NT2/D1 (cell line): Measurements from ENCODE around the gene MAST4.

Experiments used
- DNase-seq: peaks from one replicate; pipeline ENCODE4 v3.0.0-alpha.2; 2011; ENCODE audit warnings: low read depth, low spot score
- H3K27me3 ChIP-seq: 2 replicates; pipeline ENCODE4 v1.6.0; 2011; ENCODE audit warnings: mild to moderate bottlenecking; ENCODE audit not compliant: insufficient read length, insufficient read depth
- H3K36me3 ChIP-seq: 2 replicates; pipeline ENCODE4 v1.6.1; 2011; ENCODE audit warnings: mild to moderate bottlenecking, low read length, mixed read lengths; ENCODE audit not compliant: insufficient read depth, insufficient read length
- H3K4me1 ChIP-seq: 2 replicates; pipeline ENCODE4 v1.5.1; 2011; ENCODE audit not compliant: insufficient read depth, insufficient read length
- H3K4me3 ChIP-seq: 2 replicates; pipeline ENCODE4 v1.5.1; 2011; ENCODE audit warnings: low read depth; ENCODE audit not compliant: insufficient read length
- H3K9ac ChIP-seq: 2 replicates; pipeline ENCODE4 v1.6.0; 2011; ENCODE audit warnings: low read depth; ENCODE audit not compliant: insufficient read length
- H3K9me3 ChIP-seq: 2 replicates; pipeline ENCODE4 v1.5.1; 2011; ENCODE audit warnings: mild to moderate bottlenecking, low read length; ENCODE audit not compliant: insufficient read depth
- SUZ12 ChIP-seq: IDR thresholded peaks from 2 replicates; pipeline ENCODE4 v1.6.1; 2011; ENCODE audit not compliant: insufficient read length, insufficient read depth; ENCODE audit errors: extremely low read depth
- YY1 ChIP-seq: IDR thresholded peaks from 2 replicates; pipeline ENCODE4 v1.6.1; 2011; ENCODE audit not compliant: insufficient read length, insufficient read depth
- ZNF274 ChIP-seq: IDR thresholded peaks from 2 replicates; pipeline ENCODE4 v1.6.1; 2011; ENCODE audit warnings: mild to moderate bottlenecking, low read depth, low read length

The MAST4 gene

DNA sequence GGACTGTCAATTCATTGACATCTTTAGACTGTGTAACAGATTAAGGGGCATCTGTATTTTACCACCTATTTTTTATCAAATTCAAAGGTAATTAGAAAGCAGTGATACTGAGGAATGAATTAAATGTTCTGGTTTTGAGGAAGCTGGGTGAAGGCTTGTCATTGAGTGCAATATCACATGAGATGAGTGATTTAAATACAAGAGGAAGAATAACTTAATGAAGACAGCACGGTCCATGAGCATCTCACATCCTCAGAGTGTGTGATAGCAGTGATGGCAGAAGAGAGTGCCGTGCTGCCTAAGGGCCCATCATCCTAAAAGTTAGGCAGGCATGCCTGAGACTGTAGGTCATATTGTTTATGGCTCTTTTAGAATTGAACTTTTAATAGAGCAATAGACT, 263.3 kb downstream of the MAST4 start:
- Histone ChIP-seq H3K4me1 (peaks cover 3% of the 10 kb centered on the region), H3K27me3 (no peaks in the 10 kb centered on the region), H3K9me3 (no peaks in the 10 kb centered on the region), H3K36me3 (no peaks in the 10 kb centered on the region), H3K9ac (no peak overlapping the region), H3K4me3 (no peak overlapping the region)
- no peak for DNase-seq
- TF ChIP-seq ZNF274: no peak
- no peak for TF ChIP-seq YY1
- no peak for TF ChIP-seq SUZ12

DNA sequence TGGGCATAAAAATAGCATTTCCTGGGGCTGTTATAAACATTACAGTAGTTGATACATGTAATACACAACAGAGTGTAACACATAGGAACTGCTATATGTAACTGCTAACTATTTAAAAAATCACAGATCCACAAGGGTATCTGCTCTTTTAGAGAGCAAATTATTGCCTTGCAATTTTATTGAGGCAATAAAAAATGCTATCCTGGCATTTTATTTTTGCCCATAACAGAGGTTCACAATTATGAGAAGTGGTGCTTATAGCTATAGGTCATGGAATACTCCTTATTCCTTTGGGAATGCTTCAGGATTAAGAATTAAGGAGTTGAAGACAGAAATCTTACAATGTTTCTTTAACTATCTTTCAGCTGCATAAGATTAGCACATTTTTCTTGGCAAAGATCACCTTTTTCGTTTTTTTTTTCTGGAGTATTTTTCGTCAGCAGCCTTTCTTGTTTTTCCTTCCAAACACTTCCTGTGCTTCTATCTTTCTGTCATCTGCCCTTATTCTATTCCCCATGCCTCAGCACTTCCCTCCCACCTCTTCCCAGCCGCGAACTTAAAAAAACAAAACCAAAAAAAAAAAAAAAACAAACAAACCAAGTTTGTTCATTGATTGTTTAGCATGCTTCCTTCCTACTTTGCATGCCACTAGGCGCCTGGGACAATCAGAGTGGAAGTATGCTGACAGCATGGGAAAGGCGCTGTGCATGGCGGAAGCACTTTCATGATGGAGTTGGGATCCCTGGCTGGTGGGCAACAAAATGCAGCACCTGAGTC, 264.2 kb downstream of the MAST4 start:
- Histone ChIP-seq H3K4me3 (no peak overlapping the region), H3K27me3 (no peaks in the 10 kb centered on the region), H3K9ac (no peak overlapping the region), H3K4me1 (peaks cover 3% of the 10 kb centered on the region), H3K36me3 (no peaks in the 10 kb centered on the region), H3K9me3 (no peaks in the 10 kb centered on the region)
- no peak for DNase-seq
- TF ChIP-seq YY1 (no peak), SUZ12 (no peak), ZNF274 (no peak)

DNA sequence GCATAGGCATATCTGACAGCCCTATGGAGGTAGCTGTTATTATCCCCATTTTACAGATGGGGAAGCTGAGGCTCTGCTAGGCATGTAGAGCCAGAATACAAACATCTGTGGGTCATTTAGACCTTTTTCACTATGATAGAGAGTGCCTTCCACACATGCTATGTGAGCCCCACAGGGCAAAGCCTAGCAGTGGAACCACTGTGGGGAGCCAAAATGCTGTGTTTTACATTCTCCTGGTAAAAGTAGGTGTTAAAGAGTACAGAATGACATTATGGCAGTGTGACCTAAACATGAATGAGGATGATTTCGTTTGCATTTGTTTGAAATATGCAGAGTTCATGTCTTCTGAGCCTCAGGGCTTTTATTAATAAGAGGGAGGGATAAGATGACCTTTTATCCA, 265.2 kb downstream of the MAST4 start:
- Histone ChIP-seq H3K9me3 (no peaks in the 10 kb centered on the region), H3K4me3 (no peak overlapping the region), H3K9ac (no peak overlapping the region), H3K36me3 (no peaks in the 10 kb centered on the region), H3K27me3 (no peaks in the 10 kb centered on the region), H3K4me1 (peaks cover 3% of the 10 kb centered on the region)
- TF ChIP-seq ZNF274 (no peak), SUZ12 (no peak), YY1 (no peak)
- DNase-seq: no peak

DNA sequence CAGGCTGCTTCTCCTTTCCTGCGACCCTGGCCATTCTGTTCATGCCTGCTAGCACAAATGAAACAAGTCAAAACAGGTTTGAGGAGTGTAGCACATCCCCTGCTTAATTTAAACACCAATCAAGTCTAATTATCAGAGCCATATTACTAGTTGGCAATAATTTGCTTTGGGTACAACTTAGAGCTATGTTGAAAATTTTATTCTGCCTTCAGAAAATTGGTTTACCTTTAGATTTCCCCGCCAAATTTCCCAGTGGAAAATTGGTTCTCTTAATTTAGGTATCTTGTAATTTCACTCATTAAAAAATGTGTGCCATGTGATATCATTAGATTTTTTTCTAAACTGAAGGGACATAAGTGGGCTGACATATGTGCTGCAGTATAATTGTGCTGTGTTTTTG, 265.8 kb downstream of the MAST4 start:
- no peak for DNase-seq
- no peaks in the 10 kb centered on the region for H3K27me3 ChIP-seq
- H3K36me3 ChIP-seq: no peaks in the 10 kb centered on the region
- peaks cover 3% of the 10 kb centered on the region for H3K4me1 ChIP-seq
- H3K9ac ChIP-seq: no peak overlapping the region
- no peak overlapping the region for H3K4me3 ChIP-seq
- TF ChIP-seq SUZ12 (no peak), YY1 (no peak), ZNF274 (no peak)
- no peaks in the 10 kb centered on the region for H3K9me3 ChIP-seq

DNA sequence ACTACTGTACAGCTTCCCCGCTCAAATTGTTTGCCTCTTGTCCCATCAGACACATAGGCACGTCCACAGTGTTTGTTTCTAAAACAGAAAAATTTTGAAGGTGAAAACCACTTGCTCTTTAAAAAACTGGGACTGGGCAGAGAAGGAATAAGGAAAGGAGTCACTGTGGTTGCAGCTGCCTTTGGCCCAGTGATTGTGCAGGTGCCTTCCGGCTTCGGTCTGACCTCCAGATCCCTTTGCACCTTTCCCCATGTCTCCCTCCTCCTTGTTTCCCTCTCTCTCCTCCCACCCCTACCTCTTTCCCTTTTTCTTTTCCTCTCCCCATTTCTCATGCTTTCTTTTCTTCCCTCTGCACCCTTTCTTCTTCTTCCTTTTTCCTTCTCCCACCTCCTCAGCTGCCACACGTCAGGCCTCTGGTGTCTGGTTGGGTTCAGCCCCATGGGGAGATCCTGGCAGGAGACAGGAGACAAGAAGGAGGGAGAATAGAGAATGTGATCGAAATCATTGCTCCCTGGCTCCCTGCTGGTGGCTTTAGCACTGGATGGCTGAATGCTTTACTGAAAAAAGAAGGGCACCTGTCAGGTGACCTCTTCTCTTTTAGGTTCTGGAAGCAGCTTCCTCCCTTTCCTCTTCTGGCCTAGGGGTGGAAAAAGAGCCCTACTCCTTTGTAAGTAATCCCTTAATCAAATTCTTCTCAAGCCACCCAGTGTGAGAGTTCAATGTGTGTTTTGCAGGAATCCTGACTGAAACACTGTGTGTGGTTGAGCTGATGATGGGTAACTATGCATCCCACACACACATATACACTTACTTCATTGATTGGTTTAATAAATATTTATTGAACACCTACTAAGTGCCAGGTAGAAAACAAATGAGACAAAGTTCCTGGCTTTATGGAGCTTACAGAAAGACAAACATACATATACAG, 267.3 kb downstream of the MAST4 start:
- no peak overlapping the region for H3K4me3 ChIP-seq
- H3K36me3 ChIP-seq: no peaks in the 10 kb centered on the region
- H3K4me1 ChIP-seq: peaks cover 3% of the 10 kb centered on the region
- H3K9me3 ChIP-seq: no peaks in the 10 kb centered on the region
- TF ChIP-seq SUZ12 (no peak), YY1 (no peak), ZNF274 (no peak)
- DNase-seq: no peak
- H3K9ac ChIP-seq: no peak overlapping the region
- H3K27me3 ChIP-seq: no peaks in the 10 kb centered on the region

DNA sequence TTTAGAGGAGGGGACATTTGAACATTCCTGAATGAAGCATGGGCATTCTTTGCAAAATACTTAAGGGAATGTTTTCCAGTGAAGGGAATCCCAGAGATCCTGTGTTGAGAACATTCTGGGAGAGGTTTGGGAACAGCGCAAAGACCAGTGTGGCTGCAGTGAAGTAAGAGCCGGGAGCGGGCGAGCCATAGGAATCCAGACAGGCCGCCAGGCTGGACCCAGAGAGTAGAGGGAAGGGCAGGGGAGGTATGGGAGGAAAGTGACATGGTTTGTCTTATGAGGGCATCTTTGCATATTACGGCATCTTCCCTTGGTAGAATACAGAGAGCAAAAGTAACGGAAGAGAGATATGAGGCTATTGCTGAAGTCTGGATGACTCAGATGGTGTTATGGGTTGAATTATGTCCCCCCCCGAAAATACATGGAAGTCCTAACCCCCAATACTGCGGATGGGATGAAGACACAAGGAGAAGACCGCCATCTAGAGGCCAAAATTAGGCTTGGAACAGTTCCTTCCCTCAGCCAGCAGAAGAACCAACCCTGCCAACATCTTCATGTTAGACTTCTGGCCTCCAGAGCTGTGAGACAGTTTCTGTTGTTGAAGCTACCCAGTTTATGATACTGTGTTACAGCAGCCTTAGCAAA, 268.2 kb downstream of the MAST4 start:
- no peaks in the 10 kb centered on the region for H3K36me3 ChIP-seq
- DNase-seq: no peak
- H3K27me3 ChIP-seq: no peaks in the 10 kb centered on the region
- no peaks in the 10 kb centered on the region for H3K9me3 ChIP-seq
- no peak for TF ChIP-seq SUZ12
- TF ChIP-seq ZNF274: no peak
- no peak for TF ChIP-seq YY1
- H3K4me1 ChIP-seq: peaks cover 3% of the 10 kb centered on the region
- H3K9ac ChIP-seq: no peak overlapping the region
- H3K4me3 ChIP-seq: no peak overlapping the region
